GM21619 (cell line): ENCODE data around the gene ZNF558.
"Not testable (repeated sequence)": the region's sequence is repeated elsewhere in the genome, so short reads cannot be mapped to it uniquely, and the experiment has no call there.

Experiments used
- ATAC-seq: cut with Tn5 transposase; IDR thresholded peaks from one replicate; pipeline ENCODE4 v1.9.1; 2021; ENCODE audit not compliant: unreplicated experiment

The ZNF558 gene

GRCh38 chr19:8806661-8807060 lies 25.4 kb downstream of the ZNF558 start:
- ATAC-seq: no peak

- ATAC-seq: no peak
Measured at GRCh38 chr19:8794823-8795222, 37.3 kb downstream of the ZNF558 start.

GRCh38 chr19:8773587-8773986 lies 58.5 kb downstream of the ZNF558 start:
- ATAC-seq: not testable (repeated sequence)

DNA sequence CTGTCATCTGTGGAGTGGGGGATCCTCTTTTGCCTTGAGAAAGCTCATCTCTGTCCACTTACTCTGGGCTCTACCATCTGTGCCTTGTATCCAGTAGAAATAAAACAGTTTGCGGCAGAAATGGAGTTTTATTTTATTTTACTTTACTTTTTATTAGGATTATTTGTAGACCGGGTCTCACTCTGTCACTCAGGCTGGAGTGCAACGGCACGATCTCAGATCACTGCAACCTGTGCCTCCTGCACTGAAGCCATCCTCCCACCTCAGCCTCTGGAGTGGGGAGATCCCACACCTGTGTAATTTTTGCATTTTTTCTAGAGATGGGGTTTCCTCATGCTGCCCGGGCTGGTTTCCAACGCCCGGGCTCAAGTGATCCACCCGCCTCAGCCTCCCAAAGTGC lies 62.8 kb downstream of the ZNF558 start:
- ATAC-seq: not testable (repeated sequence)

GRCh38 chr19:8767257-8767656 lies 64.8 kb downstream of the ZNF558 start:
- not testable (repeated sequence) for ATAC-seq
